Measurements from ENCODE around the gene KCTD13.

GRCh38 chr16:29962344-29962994, 36.4 kb upstream of the KCTD13 start:
- TF ChIP-seq EZH2 (IDR thresholded peaks at IDR 0.05), result no peak
- TF ChIP-seq POLR2AphosphoS5 (IDR thresholded peaks at IDR 0.05; ENCODE audit: borderline replicate concordance, low read depth, low read length), result no peak
